HepG2 (cell line): ENCODE data around the gene DOK4. TPM values are rescaled to one million over a fixed set of nuclear protein-coding genes. Genes with fewer than 3 reads are reported as not detected.

ENCODE experiments used
- ATAC-seq: fragments of 200-7000 bp; cut with Tn5 transposase; 3 replicates; pipeline ENCODE4 v1.9.1; 2020; ENCODE audit warnings: mild to moderate bottlenecking, moderate library complexity
- BruUV-seq: library from RNA; stranded (reverse); fragments of 400-500 nt; replicated peaks from 2 replicates; lab custom pipeline; 2021; lab: Mats Ljungman, UMichigan
- CTCF ChIA-PET: fragments of 300-600 bp; formaldehyde crosslinking; extraction: SDS; loops from one replicate; lab custom pipeline; 2021; ENCODE audit warnings: low total read pairs, inconsistent platforms, low intra/inter-chr PET ratio; lab: Yijun Ruan, JAX
- POLR2A ChIA-PET: fragments of 350-600 bp; sonication (Branson Sonifier 250); formaldehyde crosslinking; loops from one replicate; lab custom pipeline; 2020; ENCODE audit warnings: antibody characterized with exemption, inconsistent platforms; lab: Yijun Ruan, JAX
- DNase-seq: peaks from one replicate; pipeline ENCODE4 v3.0.0-alpha.2; 2015; ENCODE audit warnings: low spot score
- FAIRE-seq: peaks from 3 replicates; lab custom pipeline; 2011; peaks lifted over from hg19 to GRCh38; lab: Jason Lieb, UNC
- H2AFZ ChIP-seq: one replicate; pipeline ENCODE4 v1.6.1; 2011; ENCODE audit warnings: low read length, inconsistent platforms
- H3K27ac ChIP-seq: fragments of 300-600 bp; 3 replicates; pipeline ENCODE4 v1.8.0; 2011; ENCODE audit warnings: mixed run types, mild to moderate bottlenecking, mixed read lengths, low read length, inconsistent platforms; ENCODE audit not compliant: insufficient read depth; ENCODE audit errors: extremely low read length
- H3K27me3 ChIP-seq, 2 experiments: fragments of 200-600 bp in 1 of 2; 2 replicates in 1 of 2; 3 replicates in 1 of 2; pipeline versions ENCODE4 v1.6.0 to v1.8.0; 2011; ENCODE audit warnings: low read length in 2 of 2, mild to moderate bottlenecking in 2 of 2, moderate library complexity in 2 of 2, inconsistent platforms in 1 of 2; ENCODE audit not compliant: insufficient read depth in 2 of 2, control insufficient read depth in 1 of 2
- H3K36me3 ChIP-seq, 2 experiments: fragments of 200-600 bp in 1 of 2; replicated peaks in 1 of 2; 2 replicates in 1 of 2; 3 replicates in 1 of 2; pipeline versions ENCODE4 v1.5.1 to v1.8.0; 2011; ENCODE audit warnings: low read length in 2 of 2, inconsistent platforms in 1 of 2; ENCODE audit not compliant: insufficient read depth in 2 of 2, control insufficient read depth in 1 of 2
- H3K4me1 ChIP-seq: 2 replicates; pipeline ENCODE4 v1.5.1; 2012; ENCODE audit warnings: low read length, inconsistent platforms; ENCODE audit not compliant: insufficient read depth
- H3K4me2 ChIP-seq: 2 replicates; pipeline ENCODE4 v1.6.0; 2011; ENCODE audit warnings: low read depth, low read length, inconsistent platforms
- H3K4me3 ChIP-seq, 3 experiments: fragments of 200-600 bp in 1 of 3; sonication (generic), shearing (Covaris generic) in 1 of 3; replicated peaks in 1 of 3; 2 replicates each; pipeline ENCODE4 v1.5.1; 2011 to 2016; ENCODE audit warnings: low read length in 3 of 3, inconsistent platforms in 2 of 3, low read depth in 2 of 3, mild to moderate bottlenecking in 2 of 3, control low read depth in 1 of 3, mixed read lengths in 1 of 3; ENCODE audit not compliant: insufficient read depth in 1 of 3
- H3K79me2 ChIP-seq: one replicate; pipeline ENCODE4 v1.6.1; 2011; ENCODE audit warnings: low read length, inconsistent platforms; ENCODE audit not compliant: insufficient read depth
- H3K9ac ChIP-seq: 2 replicates; pipeline ENCODE4 v1.6.0; 2011; ENCODE audit warnings: mild to moderate bottlenecking, low read depth, low read length, inconsistent platforms; ENCODE audit not compliant: insufficient read depth
- H3K9me3 ChIP-seq: 2 replicates; pipeline ENCODE4 v1.5.1; 2012; ENCODE audit warnings: mild to moderate bottlenecking, low read length
- H4K20me1 ChIP-seq: 2 replicates; pipeline ENCODE4 v1.6.0; 2011; ENCODE audit warnings: inconsistent platforms, mild to moderate bottlenecking, low read length, moderate library complexity; ENCODE audit not compliant: insufficient read depth
- ATF7 ChIP-seq, 2 experiments: fragments of 450-650 bp in 1 of 2; sonication (generic) in 1 of 2; formaldehyde crosslinking in 1 of 2; IDR thresholded peaks; 2 replicates each; pipeline versions ENCODE4 v1.4.0 to v1.6.1; 2016 to 2020; ENCODE audit warnings: antibody characterized with exemption in 1 of 2, mild to moderate bottlenecking in 1 of 2, missing genetic modification reagents in 1 of 2
- FOXK1 ChIP-seq: sonication (generic); formaldehyde crosslinking; IDR thresholded peaks from 2 replicates; pipeline ENCODE4 v1.4.0; 2020; ENCODE audit warnings: low read depth, missing genetic modification reagents, borderline replicate concordance
- HNRNPH1 ChIP-seq: fragments of 200-400 bp; formaldehyde crosslinking; optimal IDR thresholded peaks from 2 replicates; pipeline ENCODE3; 2017; ENCODE audit warnings: mild to moderate bottlenecking, low read depth, low read length
- MAFF ChIP-seq: IDR thresholded peaks from 2 replicates; pipeline ENCODE4 v1.6.1; 2011; ENCODE audit warnings: low read depth, low read length, improper control_type of control experiment
- MAFK ChIP-seq, 2 experiments: IDR thresholded peaks in 1 of 2; conservative IDR thresholded peaks in 1 of 2; 2 replicates each; pipeline ENCODE4 v1.6.1; 2011; ENCODE audit warnings: improper control_type of control experiment in 2 of 2, low read length in 2 of 2
- MED8 ChIP-seq: sonication (generic); formaldehyde crosslinking; IDR thresholded peaks from 2 replicates; pipeline ENCODE4 v1.8.1; 2023; ENCODE audit warnings: mild to moderate bottlenecking, missing genetic modification reagents; ENCODE audit not compliant: insufficient replicate concordance
- NR1H2 ChIP-seq: sonication (generic); formaldehyde crosslinking; IDR thresholded peaks from 2 replicates; pipeline ENCODE4 v1.8.1; 2022; ENCODE audit warnings: low read depth, missing genetic modification reagents, borderline replicate concordance
- ZBTB33 ChIP-seq: sonication (generic); formaldehyde crosslinking; IDR thresholded peaks from 2 replicates; pipeline ENCODE4 v1.4.0; 2020; ENCODE audit warnings: missing genetic modification reagents
- WGBS: methylation state at CpG from one replicate; pipeline ENCODE4 v1.1.6; 2017; ENCODE audit warnings: low lambda C conversion rate; 5-methylcytosine and 5-hydroxymethylcytosine counted together
- in situ Hi-C: cut with HindIII; loops from 2 replicates; pipeline ENCODE4 v1.10.0; 2017; ENCODE audit warnings: low pct_unique_long_range_greater_than_20kb; ENCODE audit not compliant: extremely low pct_ligation_motif_present
- intact Hi-C: fragments of 100-400 bp; cut with micrococcal nuclease; formaldehyde crosslinking; loops from one replicate; pipeline ENCODE4 v1.10.0; 2022; ENCODE audit not compliant: unreplicated experiment
- polyA plus RNA-seq, 8 experiments: library from polyadenylated mRNA; depleted of rRNA in 3 of 8; stranded (reverse) in 7 of 8; unstranded in 1 of 8; fragments of >200 nt; fragmentation: Illumina TruSeq in 4 of 8; extraction: Trizol in 4 of 8; gene quantifications; 2 replicates each; pipeline versions ENCODE4 v1.2.1 to v1.2.3, GENCODE V29; 2011 to 2016; ENCODE audit warnings: low read depth in 4 of 8, missing spikeins in 1 of 8, mixed read lengths in 1 of 8; ENCODE audit not compliant: insufficient read depth in 1 of 8
- total RNA-seq, 5 experiments: library from RNA; depleted of rRNA; stranded (reverse); fragments of >200 nt; fragmentation: Illumina TruSeq; extraction: Trizol; gene quantifications; 2 replicates each; pipeline ENCODE4 v1.2.3, GENCODE V29; 2016; ENCODE audit warnings: low read depth in 1 of 5
- TF ChIP-seq, protein P1 (sequence below): sonication (generic); formaldehyde crosslinking; IDR thresholded peaks from 2 replicates; pipeline ENCODE4 v1.5.0; 2020; ENCODE audit warnings: mild to moderate bottlenecking, missing genetic modification reagents

DOK4 gene
- total and polyA plus RNA-seq, 2 of the 13 experiments (the other 11 are each of a cell fraction or from before 2014, with no cell fraction given): 52.7 to 70.0 TPM

DNA sequence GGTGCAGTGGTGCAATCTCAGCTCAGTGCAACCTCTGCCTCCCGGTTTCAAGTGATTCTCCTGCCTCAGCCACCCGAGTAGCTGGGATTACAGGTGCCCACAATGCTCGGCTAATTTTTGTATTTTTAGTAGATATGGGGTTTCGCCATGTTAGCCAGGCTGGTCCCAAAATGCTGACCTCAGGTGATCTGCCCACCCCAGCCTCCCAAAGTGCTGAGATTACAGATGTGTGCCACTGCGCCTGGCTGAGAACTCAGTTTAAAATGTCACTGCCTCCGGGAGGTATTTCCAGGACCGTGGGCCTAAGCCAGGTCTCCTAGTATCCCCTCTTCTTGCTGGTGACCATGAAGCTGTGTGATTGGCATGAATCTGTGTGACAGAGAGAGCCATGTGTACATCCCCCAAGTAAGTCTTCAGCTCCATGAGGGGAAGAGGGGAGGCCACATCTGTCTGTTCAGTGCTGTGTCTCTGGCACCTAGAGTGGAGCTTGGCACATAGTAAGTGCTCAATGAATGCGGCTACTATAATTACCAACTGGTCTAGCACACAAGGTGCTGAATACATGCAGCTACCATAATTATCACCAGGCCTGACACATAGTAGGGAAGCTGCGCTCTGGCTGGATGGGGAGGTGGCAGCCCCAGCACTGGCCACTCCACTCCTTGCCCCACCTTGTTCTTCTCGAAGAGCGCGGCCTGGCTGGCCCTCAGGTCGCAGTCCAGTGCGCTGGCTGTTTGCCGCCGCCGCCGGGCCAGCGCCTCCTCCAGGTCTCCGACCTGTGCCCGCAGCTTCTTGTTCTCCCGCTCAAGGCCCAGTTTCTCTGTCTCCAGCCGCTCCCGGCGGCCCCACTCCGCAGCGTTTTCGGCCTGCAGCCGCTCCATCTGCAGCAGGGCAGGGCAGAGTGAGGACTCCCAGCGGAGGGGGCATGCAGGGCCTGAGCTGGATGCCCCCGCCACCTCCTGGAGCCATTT, 31.4 kb upstream of the DOK4 start:
- in situ Hi-C loops (loop anchor here (5.0 kb wide), 3 partner anchors 40 to 215 kb away; no protein-coding TSS in a partner anchor), intact Hi-C loops (no loop called here)
- no peak for FAIRE-seq
- no peak for DNase-seq
- no peaks in the 10 kb centered on the region for H4K20me1 ChIP-seq
- H2AFZ ChIP-seq: no peak overlapping the region
- H3K4me2 ChIP-seq: no peak overlapping the region
- TF ChIP-seq MED8 (CRISPR knock-in tag) (no peak), ATF7 (IDR thresholded peaks at IDR 0.05) (no peak), ATF7 (CRISPR knock-in tag; IDR thresholded peaks at IDR 0.05) (no peak), MAFF (peak; percentile 39), ZBTB33 (peak; percentile 94), FOXK1 (CRISPR knock-in tag) (no peak), HNRNPH1 (no peak), NR1H2 (no peak), MAFK (conservative IDR thresholded peaks at IDR 0.05 in 1 of 2, IDR thresholded peaks at IDR 0.05 in 1 of 2; ENCODE audit: low read length in 2 of 2) (peak; percentile 33 to 66; a peak in 2 of 4 replicates)
- TF ChIP-seq, protein P1, sequence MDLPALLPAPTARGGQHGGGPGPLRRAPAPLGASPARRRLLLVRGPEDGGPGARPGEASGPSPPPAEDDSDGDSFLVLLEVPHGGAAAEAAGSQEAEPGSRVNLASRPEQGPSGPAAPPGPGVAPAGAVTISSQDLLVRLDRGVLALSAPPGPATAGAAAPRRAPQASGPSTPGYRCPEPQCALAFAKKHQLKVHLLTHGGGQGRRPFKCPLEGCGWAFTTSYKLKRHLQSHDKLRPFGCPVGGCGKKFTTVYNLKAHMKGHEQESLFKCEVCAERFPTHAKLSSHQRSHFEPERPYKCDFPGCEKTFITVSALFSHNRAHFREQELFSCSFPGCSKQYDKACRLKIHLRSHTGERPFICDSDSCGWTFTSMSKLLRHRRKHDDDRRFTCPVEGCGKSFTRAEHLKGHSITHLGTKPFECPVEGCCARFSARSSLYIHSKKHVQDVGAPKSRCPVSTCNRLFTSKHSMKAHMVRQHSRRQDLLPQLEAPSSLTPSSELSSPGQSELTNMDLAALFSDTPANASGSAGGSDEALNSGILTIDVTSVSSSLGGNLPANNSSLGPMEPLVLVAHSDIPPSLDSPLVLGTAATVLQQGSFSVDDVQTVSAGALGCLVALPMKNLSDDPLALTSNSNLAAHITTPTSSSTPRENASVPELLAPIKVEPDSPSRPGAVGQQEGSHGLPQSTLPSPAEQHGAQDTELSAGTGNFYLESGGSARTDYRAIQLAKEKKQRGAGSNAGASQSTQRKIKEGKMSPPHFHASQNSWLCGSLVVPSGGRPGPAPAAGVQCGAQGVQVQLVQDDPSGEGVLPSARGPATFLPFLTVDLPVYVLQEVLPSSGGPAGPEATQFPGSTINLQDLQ (CRISPR knock-in tag): no peak
- BruUV-seq: no TSS peak
- POLR2A ChIA-PET: interaction anchor here (0.9 to 3.0 kb wide), 5 partner anchors 35 to 71 kb away, joined by 3 to 16 read pairs (median 9); partner anchors contain the start of genes CIAPIN1, COQ9 and POLR2C
- ATAC-seq: no peak
- WGBS: 88% methylated on average over 31 of the region's 31 CpGs
- H3K27ac ChIP-seq: no peak overlapping the region
- no peak overlapping the region for H3K4me3 ChIP-seq
- H3K9ac ChIP-seq: no peak overlapping the region
- no peaks in the 10 kb centered on the region for H3K27me3 ChIP-seq
- H3K9me3 ChIP-seq: no peaks in the 10 kb centered on the region
- H3K79me2 ChIP-seq: no peaks in the 10 kb centered on the region
- peaks cover 18% of the 10 kb centered on the region for H3K4me1 ChIP-seq
- CTCF ChIA-PET: interaction anchor here (4.3 kb wide), 1 partner anchor 99 kb away, joined by 78 read pairs; no protein-coding TSS in a partner anchor
- H3K36me3 ChIP-seq: no peaks in the 10 kb centered on the region
